ENCODE results near the gene LMO7. TPM values are rescaled to one million over a fixed set of nuclear protein-coding genes. Genes with fewer than 3 reads are reported as not detected.
A peak's percentile ranks its signal among the peaks of the same experiment; 100 is the strongest.

Gene LMO7
- total RNA-seq, 3 donors from 2014 or later, result 11.0 to 71.3 (median 32.8) TPM

DNA sequence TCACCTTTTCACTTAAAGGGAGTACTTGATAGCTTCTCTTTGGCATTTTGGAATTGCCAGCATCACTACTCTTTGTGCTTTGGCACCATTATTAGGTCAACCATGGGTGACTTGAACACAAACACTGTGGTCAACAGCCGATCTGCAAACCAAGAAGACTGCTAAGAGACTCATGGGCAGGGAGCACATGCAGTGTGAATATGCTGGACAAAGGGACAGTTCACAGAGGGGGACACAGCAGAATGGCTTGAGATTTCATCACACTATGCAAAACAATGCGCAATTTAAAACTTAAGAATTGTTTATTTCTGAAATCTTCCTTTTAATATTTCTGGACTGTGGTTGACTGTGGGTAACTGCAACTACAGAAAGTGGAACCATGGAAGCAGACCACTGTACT, 64.4 kb downstream of the LMO7 start:
- intact Hi-C loops (cut with DNase I; ENCODE audit: low total_unique reads), result no loop called here
- TF ChIP-seq, protein P1, sequence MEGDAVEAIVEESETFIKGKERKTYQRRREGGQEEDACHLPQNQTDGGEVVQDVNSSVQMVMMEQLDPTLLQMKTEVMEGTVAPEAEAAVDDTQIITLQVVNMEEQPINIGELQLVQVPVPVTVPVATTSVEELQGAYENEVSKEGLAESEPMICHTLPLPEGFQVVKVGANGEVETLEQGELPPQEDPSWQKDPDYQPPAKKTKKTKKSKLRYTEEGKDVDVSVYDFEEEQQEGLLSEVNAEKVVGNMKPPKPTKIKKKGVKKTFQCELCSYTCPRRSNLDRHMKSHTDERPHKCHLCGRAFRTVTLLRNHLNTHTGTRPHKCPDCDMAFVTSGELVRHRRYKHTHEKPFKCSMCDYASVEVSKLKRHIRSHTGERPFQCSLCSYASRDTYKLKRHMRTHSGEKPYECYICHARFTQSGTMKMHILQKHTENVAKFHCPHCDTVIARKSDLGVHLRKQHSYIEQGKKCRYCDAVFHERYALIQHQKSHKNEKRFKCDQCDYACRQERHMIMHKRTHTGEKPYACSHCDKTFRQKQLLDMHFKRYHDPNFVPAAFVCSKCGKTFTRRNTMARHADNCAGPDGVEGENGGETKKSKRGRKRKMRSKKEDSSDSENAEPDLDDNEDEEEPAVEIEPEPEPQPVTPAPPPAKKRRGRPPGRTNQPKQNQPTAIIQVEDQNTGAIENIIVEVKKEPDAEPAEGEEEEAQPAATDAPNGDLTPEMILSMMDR (IDR thresholded peaks at IDR 0.05), result no peak
- no peak for TF ChIP-seq POLR2AphosphoS5 (IDR thresholded peaks at IDR 0.05)
- Histone ChIP-seq H3K4me3 (no peak overlapping the region), H3K36me3 (no peaks in the 10 kb centered on the region), H3K27ac (no peak overlapping the region), H3K9me3 (no peaks in the 10 kb centered on the region), H3K4me1 (no peaks in the 10 kb centered on the region), H3K27me3 (no peaks in the 10 kb centered on the region)
- DNase-seq (ENCODE audit: low spot score in 2 of 2), result no peak

DNA sequence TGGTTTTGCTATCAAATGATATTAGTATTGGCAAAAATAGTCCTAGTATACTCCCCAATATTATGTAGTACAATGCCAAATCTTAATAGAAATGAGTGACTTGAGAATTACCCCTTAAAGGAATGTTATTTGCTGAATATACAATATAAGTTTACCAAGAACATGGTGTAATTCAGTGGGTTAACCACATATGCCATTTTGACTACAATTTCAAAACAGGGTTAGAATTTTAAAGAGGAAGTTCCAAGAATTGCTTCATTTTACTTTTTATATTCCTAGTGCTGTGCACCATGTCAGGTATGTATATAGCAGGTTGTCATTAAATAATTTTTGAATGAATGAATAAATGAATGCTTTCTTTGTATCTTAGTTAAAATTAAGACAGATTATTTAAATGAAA, 66.3 kb downstream of the LMO7 start:
- TF ChIP-seq POLR2AphosphoS5 (IDR thresholded peaks at IDR 0.05), result no peak
- TF ChIP-seq, protein P1 (IDR thresholded peaks at IDR 0.05), result no peak
- no peak for TF ChIP-seq POLR2A (IDR thresholded peaks at IDR 0.05)
- intact Hi-C loops (cut with DNase I; ENCODE audit: low total_unique reads), result no loop called here
- no peaks in the 10 kb centered on the region for H3K9me3 ChIP-seq
- DNase-seq (ENCODE audit: low spot score in 2 of 2), result no peak
- H3K27me3 ChIP-seq, result no peaks in the 10 kb centered on the region
- H3K4me3 ChIP-seq, result no peak overlapping the region
- no peak overlapping the region for H3K27ac ChIP-seq
- no peaks in the 10 kb centered on the region for H3K4me1 ChIP-seq
- no peaks in the 10 kb centered on the region for H3K36me3 ChIP-seq

DNA sequence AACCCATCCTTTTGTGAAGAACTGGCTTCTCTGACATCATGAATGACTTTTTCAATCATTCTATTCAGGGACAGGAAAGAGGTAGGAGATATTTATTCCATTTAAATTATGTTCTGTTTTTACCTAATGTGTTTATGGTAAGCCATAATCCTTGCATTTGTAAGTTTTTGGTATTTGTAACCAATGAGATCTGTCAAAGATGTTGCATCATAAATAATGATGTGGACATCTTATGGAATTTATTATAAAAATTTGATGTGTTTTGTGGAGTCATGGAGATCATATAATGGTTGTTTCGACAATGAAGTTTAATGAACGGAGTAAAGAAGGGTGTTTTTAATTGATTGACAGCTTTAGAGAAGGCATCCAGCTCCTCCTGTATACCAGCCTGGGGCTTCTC, 67.6 kb downstream of the LMO7 start:
- TF ChIP-seq POLR2A (IDR thresholded peaks at IDR 0.05) (no peak), POLR2AphosphoS5 (IDR thresholded peaks at IDR 0.05) (no peak)
- TF ChIP-seq, protein P1 (IDR thresholded peaks at IDR 0.05), result no peak
- Histone ChIP-seq H3K4me1 (no peaks in the 10 kb centered on the region), H3K27me3 (no peaks in the 10 kb centered on the region), H3K36me3 (no peaks in the 10 kb centered on the region), H3K27ac (no peak overlapping the region), H3K4me3 (no peak overlapping the region), H3K9me3 (no peaks in the 10 kb centered on the region)
- no peak for DNase-seq (ENCODE audit: low spot score in 2 of 2)
- intact Hi-C loops (cut with DNase I; ENCODE audit: low total_unique reads), result no loop called here

DNA sequence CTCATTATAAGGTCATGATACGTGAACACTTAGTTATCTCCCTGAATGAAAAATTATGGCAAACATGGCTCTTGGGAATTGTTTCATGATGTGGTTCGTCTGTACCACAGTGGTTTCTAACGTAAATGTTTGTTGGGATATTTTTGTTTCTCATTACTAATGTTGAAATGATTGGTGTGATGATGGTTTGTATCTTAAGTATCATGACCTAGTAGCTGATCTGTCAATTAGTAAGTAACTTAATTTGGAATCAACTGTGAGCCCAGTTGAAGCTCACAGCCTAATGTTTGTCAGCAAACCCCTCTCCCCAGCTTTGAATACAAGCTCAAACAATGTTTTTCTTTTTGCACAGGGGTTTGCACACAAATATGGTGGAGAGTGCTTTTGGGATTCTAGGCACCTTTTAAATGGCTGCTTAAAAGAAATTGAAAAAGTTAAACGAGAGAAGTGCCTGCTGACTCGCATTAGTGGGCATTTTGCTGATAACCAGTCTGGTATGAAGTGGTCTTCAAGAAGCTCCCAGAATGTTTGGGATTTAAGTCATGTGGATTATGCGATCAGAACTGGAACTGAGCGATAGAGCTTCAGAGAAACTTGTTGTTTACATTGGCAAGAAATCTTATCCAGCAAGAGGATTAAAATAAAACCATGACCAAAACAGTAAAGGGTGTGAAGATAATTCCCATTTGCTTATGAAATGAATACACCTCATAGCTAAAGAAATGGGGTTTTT, 68.2 kb downstream of the LMO7 start:
- no peak overlapping the region for H3K27ac ChIP-seq
- H3K4me3 ChIP-seq, result no peak overlapping the region
- TF ChIP-seq, protein P1 (IDR thresholded peaks at IDR 0.05), result no peak
- TF ChIP-seq POLR2AphosphoS5 (IDR thresholded peaks at IDR 0.05) (no peak), POLR2A (IDR thresholded peaks at IDR 0.05) (no peak)

DNA sequence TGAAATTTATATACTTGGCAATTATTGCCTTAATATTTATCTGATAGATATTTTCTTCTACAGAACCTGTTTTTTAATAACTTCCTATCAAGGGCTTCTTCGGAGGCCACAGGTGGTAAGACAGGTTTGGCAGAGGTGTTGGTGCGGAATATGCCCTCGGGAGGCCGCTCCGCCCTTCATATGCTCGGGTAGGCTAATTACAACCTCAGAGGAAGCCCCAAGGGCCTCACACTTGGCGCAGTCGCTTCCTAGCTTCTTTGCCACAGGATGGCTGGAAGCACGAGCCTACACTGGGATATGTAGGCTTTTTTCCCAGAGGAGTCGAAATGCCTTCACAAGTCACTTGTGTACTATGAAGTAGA, 68.8 kb downstream of the LMO7 start:
- Histone ChIP-seq H3K36me3 (no peaks in the 10 kb centered on the region), H3K27ac (peak overlapping the region in 1 of 2 donors; percentile 64), H3K4me1 (no peaks in the 10 kb centered on the region), H3K27me3 (no peaks in the 10 kb centered on the region), H3K9me3 (no peaks in the 10 kb centered on the region), H3K4me3 (no peak overlapping the region)
- DNase-seq (ENCODE audit: low spot score in 2 of 2), result peak; percentile 51 to 56
- no peak for TF ChIP-seq POLR2AphosphoS5 (IDR thresholded peaks at IDR 0.05)
- TF ChIP-seq POLR2A (IDR thresholded peaks at IDR 0.05), result no peak
- TF ChIP-seq, protein P1 (IDR thresholded peaks at IDR 0.05), result no peak
- intact Hi-C loops (cut with DNase I; ENCODE audit: low total_unique reads), result no loop called here

More for the DNA sequence above, 68.2 kb downstream of the LMO7 start:
- Histone ChIP-seq H3K9me3 (no peaks in the 10 kb centered on the region), H3K36me3 (no peaks in the 10 kb centered on the region), H3K27me3 (no peaks in the 10 kb centered on the region), H3K4me1 (no peaks in the 10 kb centered on the region)
- DNase-seq (ENCODE audit: low spot score in 2 of 2), result no peak
- intact Hi-C loops (cut with DNase I; ENCODE audit: low total_unique reads), result no loop called here

All from breast epithelium (tissue), 4 donors.